SW 1271 (cell line): ENCODE results near the gene ELOVL4.

ENCODE experiments used
- DNase-seq, 2 experiments: peaks; one replicate each; lab custom pipeline; 2025; lab: John Stamatoyannopoulos, UW

The ELOVL4 gene

GRCh38 chr6:79911992-79912391 lies 35.4 kb downstream of the ELOVL4 start:
- no peak for DNase-seq

DNA sequence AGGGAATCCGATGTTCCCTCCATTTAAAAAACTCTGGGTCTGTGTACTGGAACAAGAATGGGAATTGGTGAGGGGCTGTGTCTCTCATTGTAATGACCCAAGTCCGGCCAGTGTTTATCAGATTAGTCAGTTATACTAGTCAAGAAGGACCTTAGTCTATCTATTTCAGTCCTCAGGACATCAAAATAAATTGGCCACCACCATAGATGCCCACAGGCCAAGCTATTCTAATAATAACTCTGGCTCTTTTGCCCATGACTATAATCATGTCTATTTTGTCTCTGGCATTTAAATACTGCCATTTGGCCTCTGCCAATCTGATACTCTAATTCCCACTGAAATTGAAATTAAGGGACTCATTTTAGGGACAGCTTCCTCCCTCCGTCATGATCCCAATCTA lies 37.8 kb downstream of the ELOVL4 start:
- no peak for DNase-seq

GRCh38 chr6:79902046-79902445 lies 45.3 kb downstream of the ELOVL4 start:
- DNase-seq = no peak

- no peak for DNase-seq
Measured at GRCh38 chr6:79898076-79898475, 49.3 kb downstream of the ELOVL4 start.

DNA sequence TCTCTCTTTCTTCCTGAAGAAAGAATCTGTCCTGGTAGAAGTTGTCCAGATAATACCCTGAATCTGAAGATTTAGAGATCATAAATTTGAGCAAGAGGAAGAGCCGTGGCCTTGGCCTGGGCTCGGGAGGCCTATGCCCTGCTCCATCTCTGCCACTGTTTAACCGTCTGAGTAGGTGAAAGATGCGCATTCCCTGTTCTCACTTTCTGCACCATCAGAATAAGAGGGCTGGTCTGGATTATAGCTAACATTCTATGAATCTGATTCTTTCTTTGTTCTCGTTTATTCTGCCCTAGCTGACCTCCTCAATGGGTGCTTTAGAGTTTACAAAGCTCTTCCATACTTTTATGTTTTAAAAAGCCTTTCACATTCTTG lies 51.3 kb downstream of the ELOVL4 start:
- DNase-seq = no peak

- no peak for DNase-seq
Measured at GRCh38 chr6:79895382-79896074, 51.8 kb downstream of the ELOVL4 start.

- no peak for DNase-seq
Measured at GRCh38 chr6:79894939-79895338, 52.4 kb downstream of the ELOVL4 start.

GRCh38 chr6:79888587-79888986 lies 58.8 kb downstream of the ELOVL4 start:
- DNase-seq = no peak

DNA sequence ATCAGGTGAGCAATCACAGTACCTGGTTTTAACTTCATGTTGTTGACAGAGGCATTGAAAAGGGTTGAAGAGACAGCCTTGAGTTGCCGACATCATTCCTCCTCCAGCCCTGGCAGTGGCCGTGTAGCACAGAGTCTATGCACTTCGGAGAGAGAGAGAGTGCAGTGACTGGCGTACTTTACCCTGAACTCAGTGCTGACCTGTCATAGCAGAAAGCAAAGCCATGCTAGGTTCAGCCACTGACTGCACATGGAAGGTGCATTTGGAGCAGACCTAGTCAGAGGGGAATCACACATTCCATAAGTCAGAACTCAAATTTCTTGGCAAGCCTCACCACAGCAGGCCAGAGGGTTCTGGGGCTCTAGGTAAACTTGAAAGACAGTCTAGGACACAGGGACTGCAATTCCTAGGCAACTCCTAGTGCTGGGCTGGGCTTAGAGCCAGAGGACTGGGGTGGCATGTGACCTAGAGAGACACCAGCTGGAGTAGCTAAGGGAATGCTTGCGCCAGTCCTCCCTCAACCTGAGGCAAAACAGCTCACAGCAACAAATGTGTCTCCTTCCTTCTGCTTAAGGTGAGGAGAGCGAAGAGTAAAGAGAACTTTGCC lies 69.1 kb downstream of the ELOVL4 start:
- no peak for DNase-seq

- DNase-seq = no peak
Measured at GRCh38 chr6:79874531-79875134, 72.7 kb downstream of the ELOVL4 start.

GRCh38 chr6:79872986-79873385 lies 74.4 kb downstream of the ELOVL4 start:
- no peak for DNase-seq

GRCh38 chr6:79872303-79872702 lies 75.0 kb downstream of the ELOVL4 start:
- no peak for DNase-seq

- peak; percentile 7 to 74 for DNase-seq
Measured at GRCh38 chr6:79869600-79870084, 77.7 kb downstream of the ELOVL4 start.

GRCh38 chr6:79869184-79869583 lies 78.2 kb downstream of the ELOVL4 start:
- no peak for DNase-seq

DNA sequence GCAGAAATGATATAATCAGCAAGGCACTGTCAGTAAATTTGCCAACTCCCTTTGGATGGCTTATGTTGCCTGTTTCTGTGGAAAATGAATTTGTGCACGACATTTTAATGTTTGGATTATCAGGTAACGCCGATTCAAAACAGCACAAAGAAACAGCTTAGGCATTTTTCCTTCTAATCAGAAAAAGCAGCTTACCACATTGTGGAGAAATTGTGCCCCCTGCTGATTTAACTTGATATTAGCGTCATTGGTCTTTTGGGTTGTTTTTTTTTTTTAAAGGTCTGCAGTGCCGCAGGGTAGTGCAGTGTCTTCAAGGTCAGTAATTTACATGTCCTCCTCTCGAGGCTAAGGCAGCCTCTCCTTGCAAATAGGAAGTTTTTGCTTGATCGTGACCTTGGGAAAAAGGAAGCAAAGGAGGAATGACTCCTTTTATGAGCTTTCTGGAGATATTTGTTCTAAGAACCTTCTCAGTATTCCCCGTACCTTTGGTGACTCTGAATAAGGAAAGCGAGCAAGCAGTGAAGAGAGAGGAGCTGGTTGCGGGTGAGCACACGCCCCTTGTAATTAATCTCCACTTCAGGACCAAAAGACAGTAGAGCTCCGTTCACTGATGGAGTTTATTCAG lies 79.1 kb downstream of the ELOVL4 start:
- DNase-seq = peak in 1 of 2 experiments; percentile 64
